Mesothelial cell of epicardium (in vitro differentiated cells): ENCODE measurements around the gene DCUN1D2. TPM values are rescaled to one million over a fixed set of nuclear protein-coding genes. Genes with fewer than 3 reads are reported as not detected.

ENCODE experiments used
- DNase-seq, 2 experiments: peaks; one replicate each; pipeline ENCODE4 v3.0.0; 2021; ENCODE audit warnings: low spot score in 2 of 2; ENCODE audit not compliant: unreplicated experiment in 2 of 2
- H3K27ac Mint-ChIP-seq: 2 replicates; pipeline ENCODE4 v1.8.0; 2021; ENCODE audit warnings: mixed read lengths
- H3K27me3 Mint-ChIP-seq: 2 replicates; pipeline ENCODE4 v1.8.0; 2021; ENCODE audit warnings: low read depth, mixed read lengths
- H3K36me3 Mint-ChIP-seq: 2 replicates; pipeline ENCODE4 v1.8.0; 2021; ENCODE audit warnings: mixed read lengths
- H3K4me1 Mint-ChIP-seq: 2 replicates; pipeline ENCODE4 v1.8.0; 2021; ENCODE audit warnings: mixed read lengths
- H3K4me3 Mint-ChIP-seq: 2 replicates; pipeline ENCODE4 v1.8.0; 2021; ENCODE audit warnings: mild to moderate bottlenecking, moderate library complexity, mixed read lengths
- H3K9me3 Mint-ChIP-seq: 2 replicates; pipeline ENCODE4 v1.8.0; 2021; ENCODE audit warnings: mixed read lengths
- CTCF ChIP-seq: fragments of 200-600 bp; sonication (generic); IDR thresholded peaks from one replicate; pipeline ENCODE4 v1.5.0; 2021; ENCODE audit warnings: antibody characterized with exemption; ENCODE audit not compliant: unreplicated experiment
- total RNA-seq: library from RNA; stranded (reverse); gene quantifications from 3 replicates; pipeline ENCODE4 v1.2.1, GENCODE V29; 2021

The DCUN1D2 gene
- total RNA-seq, 1 donor from 2014 or later = 40.2 TPM

- H3K36me3 Mint-ChIP-seq = peaks cover 32% of the 10 kb centered on the region
- no peaks in the 10 kb centered on the region for H3K9me3 Mint-ChIP-seq
- no peak overlapping the region for H3K4me3 Mint-ChIP-seq
- H3K27ac Mint-ChIP-seq = no peak overlapping the region
- H3K4me1 Mint-ChIP-seq = no peaks in the 10 kb centered on the region
- no peak for TF ChIP-seq CTCF
- no peak for DNase-seq
- no peaks in the 10 kb centered on the region for H3K27me3 Mint-ChIP-seq
These were observed 17.2 kb upstream of the DCUN1D2 start for GRCh38 chr13:113507505-113508345.

- no peak for TF ChIP-seq CTCF
- no peak for DNase-seq
- H3K27me3 Mint-ChIP-seq = no peaks in the 10 kb centered on the region
- no peak overlapping the region for H3K4me3 Mint-ChIP-seq
- H3K27ac Mint-ChIP-seq = peak overlapping the region; percentile 43
- peaks cover 32% of the 10 kb centered on the region for H3K36me3 Mint-ChIP-seq
- H3K9me3 Mint-ChIP-seq = no peaks in the 10 kb centered on the region
- H3K4me1 Mint-ChIP-seq = no peaks in the 10 kb centered on the region
These were observed 16.4 kb upstream of the DCUN1D2 start for GRCh38 chr13:113506871-113507388.

- H3K4me1 Mint-ChIP-seq = no peaks in the 10 kb centered on the region
- no peaks in the 10 kb centered on the region for H3K27me3 Mint-ChIP-seq
- peaks cover 32% of the 10 kb centered on the region for H3K36me3 Mint-ChIP-seq
- no peak for TF ChIP-seq CTCF
- no peak for DNase-seq
- no peaks in the 10 kb centered on the region for H3K9me3 Mint-ChIP-seq
- no peak overlapping the region for H3K27ac Mint-ChIP-seq
- no peak overlapping the region for H3K4me3 Mint-ChIP-seq
These were observed 15.6 kb upstream of the DCUN1D2 start for GRCh38 chr13:113506025-113506685.

- Mint-ChIP-seq H3K4me1 (no peaks in the 10 kb centered on the region), H3K9me3 (no peaks in the 10 kb centered on the region), H3K27ac (no peak overlapping the region), H3K4me3 (no peak overlapping the region), H3K27me3 (no peaks in the 10 kb centered on the region), H3K36me3 (peaks cover 31% of the 10 kb centered on the region)
- no peak for TF ChIP-seq CTCF
- no peak for DNase-seq
These were observed 12.2 kb upstream of the DCUN1D2 start for GRCh38 chr13:113502686-113503085.

GRCh38 chr13:113500530-113501265, 10.2 kb upstream of the DCUN1D2 start:
- H3K4me1 Mint-ChIP-seq = peaks cover 5% of the 10 kb centered on the region
- no peaks in the 10 kb centered on the region for H3K27me3 Mint-ChIP-seq
- no peak overlapping the region for H3K4me3 Mint-ChIP-seq
- no peak for TF ChIP-seq CTCF
- H3K9me3 Mint-ChIP-seq = no peaks in the 10 kb centered on the region
- no peak overlapping the region for H3K27ac Mint-ChIP-seq
- H3K36me3 Mint-ChIP-seq = peaks cover 32% of the 10 kb centered on the region
- no peak for DNase-seq
